ENCODE data around the gene TNFRSF1B.

- TF ChIP-seq CTCF (IDR thresholded peaks at IDR 0.05) (no peak), POLR2A (IDR thresholded peaks at IDR 0.05) (no peak)
Observed at GRCh38 chr1:12121212-12122003, 45.4 kb upstream of the TNFRSF1B start.
